ENCODE data around the gene HOXA13. TPM values are rescaled to one million over a fixed set of nuclear protein-coding genes. Genes with fewer than 3 reads are reported as not detected.
A peak's percentile ranks its signal among the peaks of the same experiment; 100 is the strongest.

HOXA13 gene
- total RNA-seq, 1 experiment from 2014 or later, result 0.68 TPM

DNA sequence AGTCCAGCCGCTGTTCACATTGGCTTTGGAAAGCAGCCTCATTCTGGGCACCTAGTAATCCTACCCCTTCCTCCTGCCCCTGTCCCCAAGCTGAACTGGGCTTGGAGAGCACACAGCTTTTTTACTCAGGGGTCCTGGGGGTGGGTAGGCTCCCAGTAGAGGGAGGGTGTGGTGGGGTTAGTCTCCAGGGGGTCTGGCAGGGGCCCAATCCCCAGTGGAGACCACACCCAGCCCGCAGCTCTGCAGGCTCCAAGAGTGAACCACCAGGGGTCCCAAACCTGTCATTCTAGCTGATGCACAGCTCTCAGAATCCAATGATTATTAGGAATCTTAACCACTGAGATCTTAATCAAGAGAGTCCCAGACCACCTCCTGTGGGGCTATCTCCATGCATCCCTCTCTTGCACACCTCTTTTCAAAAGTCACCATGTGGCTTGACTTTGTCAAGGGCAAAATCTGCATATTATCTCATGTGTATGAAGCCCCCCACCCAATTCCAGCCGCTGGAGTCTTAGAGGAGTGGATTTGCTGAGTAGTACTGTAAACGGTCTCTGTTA is 17.5 kb downstream of the HOXA13 start:
- no peak for TF ChIP-seq CTCF (IDR thresholded peaks at IDR 0.05; ENCODE audit: insufficient read depth in 1 of 2, low read depth in 1 of 2, low read length in 1 of 2, severe bottlenecking in 1 of 2, unreplicated experiment in 1 of 2)
- no TSS peak for BruUV-seq (replicated peaks)
- H3K36me3 ChIP-seq (ENCODE audit: control insufficient read depth, insufficient read depth, low read length), result no peaks in the 10 kb centered on the region
- peaks cover 7% of the 10 kb centered on the region for H3K4me1 Mint-ChIP-seq (ENCODE audit: low read depth, unreplicated experiment)
- no peak overlapping the region for H3K4me3 ChIP-seq (ENCODE audit: low read depth, low read length)
- no peaks in the 10 kb centered on the region for H3K9me3 ChIP-seq
- peak in 1 of 2 experiments; percentile 23 for DNase-seq
- peaks cover 6% of the 10 kb centered on the region for H3K36me3 Mint-ChIP-seq (ENCODE audit: insufficient read depth, unreplicated experiment)
- no peaks in the 10 kb centered on the region for H3K9me3 Mint-ChIP-seq (ENCODE audit: unreplicated experiment)
- intact Hi-C loops (cut with micrococcal nuclease; ENCODE audit: unreplicated experiment), result no loop called here
- no peak overlapping the region for H3K27ac Mint-ChIP-seq (ENCODE audit: unreplicated experiment)
- POLR2A ChIA-PET, result no interaction called here
- CTCF ChIA-PET, result interaction anchor here (1.2 kb wide), 1 partner anchor 14 kb away, joined by 5 read pairs; no protein-coding TSS in a partner anchor
- peak overlapping the region; percentile 71 for H3K4me3 Mint-ChIP-seq (ENCODE audit: unreplicated experiment)
- H3K27me3 ChIP-seq (replicated peaks; ENCODE audit: control insufficient read depth, insufficient read depth, low read length), result peaks cover 5% of the 10 kb centered on the region
- peaks cover 8% of the 10 kb centered on the region for H3K27me3 Mint-ChIP-seq (ENCODE audit: insufficient read depth, unreplicated experiment)
- peaks cover 14% of the 10 kb centered on the region for H3K4me1 ChIP-seq

DNA sequence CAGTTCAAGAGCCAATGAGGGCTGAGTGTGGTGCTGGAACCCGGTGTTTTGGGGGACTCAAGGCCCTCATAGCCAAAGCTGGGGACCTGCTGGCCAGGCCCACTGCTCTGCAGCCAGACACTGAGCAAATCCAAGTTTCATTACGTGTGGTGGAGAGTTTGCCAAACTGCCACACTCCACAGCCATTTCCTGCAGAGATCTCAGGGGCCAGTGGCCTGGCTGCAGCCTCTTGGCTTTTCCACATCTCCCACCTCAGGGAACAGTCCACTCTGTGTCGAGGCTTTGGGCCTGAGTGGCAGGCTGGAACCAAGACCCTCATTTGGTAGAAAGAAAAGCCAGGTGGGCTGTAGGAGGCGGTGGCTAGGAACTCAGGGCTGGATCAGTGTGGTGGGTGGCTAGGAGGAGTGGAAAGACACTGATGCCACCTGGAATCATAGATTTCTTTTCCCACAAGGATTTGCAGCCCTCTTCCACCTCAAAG is 18.1 kb downstream of the HOXA13 start:
- POLR2A ChIA-PET, result no interaction called here
- peaks cover 8% of the 10 kb centered on the region for H3K27me3 Mint-ChIP-seq (ENCODE audit: insufficient read depth, unreplicated experiment)

More for the DNA sequence above, 18.1 kb downstream of the HOXA13 start:
- Mint-ChIP-seq H3K27ac (ENCODE audit: unreplicated experiment) (no peak overlapping the region), H3K36me3 (ENCODE audit: insufficient read depth, unreplicated experiment) (peaks cover 6% of the 10 kb centered on the region), H3K9me3 (ENCODE audit: unreplicated experiment) (no peaks in the 10 kb centered on the region), H3K4me3 (ENCODE audit: unreplicated experiment) (no peak overlapping the region), H3K4me1 (ENCODE audit: low read depth, unreplicated experiment) (peaks cover 7% of the 10 kb centered on the region)
- Histone ChIP-seq H3K27me3 (replicated peaks; ENCODE audit: control insufficient read depth, insufficient read depth, low read length) (peaks cover 5% of the 10 kb centered on the region), H3K9me3 (no peaks in the 10 kb centered on the region), H3K36me3 (ENCODE audit: control insufficient read depth, insufficient read depth, low read length) (no peaks in the 10 kb centered on the region), H3K4me1 (peaks cover 14% of the 10 kb centered on the region), H3K4me3 (ENCODE audit: low read depth, low read length) (no peak overlapping the region)
- CTCF ChIA-PET, result interaction anchor here (0.5 kb wide), 1 partner anchor 48 kb away, joined by 3 read pairs; no protein-coding TSS in a partner anchor
- no peak for TF ChIP-seq CTCF (IDR thresholded peaks at IDR 0.05; ENCODE audit: insufficient read depth in 1 of 2, low read depth in 1 of 2, low read length in 1 of 2, severe bottlenecking in 1 of 2, unreplicated experiment in 1 of 2)
- BruUV-seq (replicated peaks), result no TSS peak
- intact Hi-C loops (cut with micrococcal nuclease; ENCODE audit: unreplicated experiment), result no loop called here
- DNase-seq, result peak in 1 of 2 experiments; percentile 24

Data from Caco-2 (cell line).